GM21576 (cell line): ENCODE results near the gene UBE4B.
"Not testable (repeated sequence)": the region's sequence is repeated elsewhere in the genome, so short reads cannot be mapped to it uniquely, and the experiment has no call there.

ENCODE experiments used
- ATAC-seq: cut with Tn5 transposase; IDR thresholded peaks from one replicate; pipeline ENCODE4 v1.9.1; 2021; ENCODE audit warnings: mild to moderate bottlenecking, moderate library complexity; ENCODE audit not compliant: unreplicated experiment

UBE4B gene

GRCh38 chr1:10032590-10033358 is at the start of gene UBE4B:
Gene UBE4B (plus strand): TSS chr1:10032958. CDS start chr1:10033671, 713 bp downstream.
- peak; percentile 93 for ATAC-seq

DNA sequence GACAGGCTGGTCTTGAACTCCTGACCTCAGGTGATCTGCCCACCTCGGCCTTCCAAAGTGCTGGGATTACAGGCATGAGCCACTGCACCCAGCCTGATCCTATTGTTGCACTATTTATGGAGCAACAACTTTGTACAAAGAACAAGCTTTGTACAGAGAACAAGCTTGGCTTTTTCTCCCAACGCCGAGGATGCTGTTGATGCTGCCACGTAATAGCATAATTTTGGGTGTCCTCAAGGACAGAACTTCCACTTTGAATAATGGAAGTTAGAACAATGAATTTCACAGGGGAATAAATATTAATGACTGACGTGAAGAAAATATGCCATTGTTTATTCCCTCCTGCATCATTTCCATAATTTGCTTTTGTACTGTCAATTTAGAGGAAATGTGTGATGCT is 48.5 kb upstream of the UBE4B start:
- ATAC-seq, result no peak

- no peak for ATAC-seq
Measured at GRCh38 chr1:9985001-9985400, 47.8 kb upstream of the UBE4B start.

DNA sequence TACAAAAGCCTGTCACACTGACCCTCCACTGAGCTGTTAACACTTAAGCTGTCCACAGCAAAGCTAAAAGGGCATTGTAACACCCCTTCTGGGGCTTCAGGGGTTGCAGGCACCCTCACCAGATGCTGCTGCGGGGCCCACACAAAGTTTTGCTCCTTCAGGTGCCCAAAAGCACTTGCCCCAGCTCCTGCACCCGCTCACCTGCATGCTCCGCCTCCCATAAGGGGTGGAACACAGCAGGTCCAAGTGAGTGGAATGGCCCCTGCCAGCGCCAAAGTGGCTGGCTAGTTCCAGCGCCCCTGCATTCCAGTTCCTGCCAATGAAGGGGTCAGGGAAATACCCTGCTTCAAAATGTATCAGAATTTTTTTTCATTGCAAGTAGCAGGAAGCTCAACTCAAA is 43.0 kb upstream of the UBE4B start:
- no peak for ATAC-seq

DNA sequence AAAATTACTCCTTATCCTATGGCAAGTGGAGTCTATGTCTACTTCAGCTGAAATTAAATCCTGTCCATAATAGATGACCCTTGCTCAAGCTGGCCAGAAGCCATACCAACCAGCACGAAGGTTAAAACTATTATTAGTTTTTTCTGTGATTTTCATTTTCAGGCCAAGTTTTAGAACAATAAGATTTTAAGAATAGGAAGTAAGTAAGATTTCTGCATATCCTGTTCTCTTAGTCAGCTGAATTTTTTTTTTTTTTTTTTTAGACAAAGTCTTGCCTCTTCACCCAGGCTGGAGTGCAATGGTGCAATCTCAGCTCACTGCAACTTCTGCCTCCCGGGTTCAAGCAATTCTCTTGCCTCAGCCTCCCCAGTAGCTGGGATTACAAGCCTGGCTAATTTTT is 41.8 kb upstream of the UBE4B start:
- no peak for ATAC-seq

- no peak for ATAC-seq
Measured at GRCh38 chr1:9992910-9993309, 39.8 kb upstream of the UBE4B start.

DNA sequence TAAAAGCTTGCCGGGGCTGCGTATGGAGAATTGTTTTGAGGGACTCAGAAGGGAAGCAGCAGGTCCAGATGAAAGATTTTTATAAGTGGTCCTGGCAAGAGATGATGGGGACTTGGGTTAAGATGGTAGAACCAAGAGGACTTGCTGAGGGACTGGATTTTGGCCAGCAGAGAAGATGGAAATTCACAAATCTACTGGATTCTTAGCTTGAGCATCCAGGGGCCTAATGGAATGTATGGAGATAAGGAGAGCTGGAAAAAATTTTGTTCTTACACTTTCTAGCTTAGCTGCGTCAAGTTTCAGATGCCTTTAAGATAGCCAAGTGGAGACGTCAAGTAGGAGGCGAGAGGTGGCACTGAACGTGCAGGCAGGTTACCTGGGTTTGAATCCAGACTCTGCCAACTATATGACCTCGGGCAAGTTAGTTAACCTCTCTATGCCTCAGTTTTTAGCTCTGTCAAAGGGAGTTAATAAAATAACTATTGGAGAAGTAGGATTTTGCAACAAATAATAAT is 39.1 kb upstream of the UBE4B start:
- no peak for ATAC-seq

- ATAC-seq, result no peak
Measured at GRCh38 chr1:9996624-9997582, 35.9 kb upstream of the UBE4B start, which contains the start of gene RBP7. Gene RBP7 (plus strand): TSS chr1:9997228. CDS start chr1:9997259, 31 bp downstream.

GRCh38 chr1:10001016-10001665 is 31.6 kb upstream of the UBE4B start:
- no peak for ATAC-seq

DNA sequence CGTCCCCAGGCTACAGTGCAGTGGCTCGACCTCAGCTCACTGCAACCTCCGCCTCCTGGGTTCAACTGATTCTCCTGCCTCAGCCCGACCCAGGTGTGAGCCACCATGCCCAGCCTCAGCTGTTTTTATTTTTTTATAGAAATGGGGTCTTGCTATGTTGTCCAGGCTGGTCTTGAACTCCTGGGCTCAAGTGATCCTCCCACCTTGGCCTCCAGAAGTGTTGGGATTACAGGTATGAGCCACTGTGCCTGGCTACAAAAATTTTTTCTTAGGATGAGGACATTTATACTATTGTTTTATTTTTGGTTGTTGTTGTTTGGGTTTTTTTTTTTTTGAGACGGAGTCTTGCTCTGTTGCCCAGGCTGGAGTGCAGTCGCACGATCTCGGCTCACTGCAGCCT is 27.5 kb upstream of the UBE4B start:
- not testable (repeated sequence) for ATAC-seq

DNA sequence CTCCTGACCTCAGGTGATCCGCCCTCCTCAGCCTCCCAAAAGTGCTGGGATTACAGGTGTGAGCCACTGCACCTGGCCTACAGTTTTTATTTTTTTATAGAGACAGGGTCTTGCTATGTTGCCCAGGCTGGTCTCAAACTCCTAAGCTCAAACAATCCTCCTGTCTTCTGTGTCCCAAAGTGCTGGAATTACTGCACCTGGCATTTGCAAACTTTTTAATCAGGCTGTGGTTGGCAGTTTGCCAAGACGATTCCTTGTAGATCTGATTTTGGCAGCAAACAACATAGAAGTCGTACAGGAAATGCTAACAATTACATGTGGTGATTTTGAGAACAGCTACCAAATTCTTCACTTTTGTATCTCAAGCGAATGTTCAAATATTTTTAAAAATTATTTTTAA is 25.6 kb upstream of the UBE4B start:
- ATAC-seq, result no peak

GRCh38 chr1:10014016-10014415 is 18.7 kb upstream of the UBE4B start:
- no peak for ATAC-seq

GRCh38 chr1:10019561-10019960 is 13.2 kb upstream of the UBE4B start:
- no peak for ATAC-seq

GRCh38 chr1:10020086-10020485 is 12.7 kb upstream of the UBE4B start:
- ATAC-seq, result no peak

DNA sequence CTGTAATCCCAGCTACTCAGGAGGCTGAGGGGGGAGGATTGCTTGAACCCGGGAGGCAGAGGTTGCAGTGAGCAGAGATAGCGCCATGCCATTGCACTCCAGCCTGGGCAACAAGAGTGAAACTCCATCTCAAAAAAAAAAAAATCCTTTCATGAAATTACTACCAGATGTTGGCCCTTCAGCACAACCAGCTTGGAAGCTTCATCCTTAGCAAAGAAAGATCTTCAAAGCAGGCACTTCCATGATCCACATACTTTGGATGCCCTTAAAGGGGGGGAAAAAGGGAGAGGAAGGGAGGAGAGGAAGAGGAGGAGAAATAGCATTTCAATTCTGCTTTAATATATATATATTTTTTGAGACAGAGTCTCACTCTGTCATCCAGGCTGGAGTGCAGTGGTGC is 12.1 kb upstream of the UBE4B start:
- ATAC-seq, result not testable (repeated sequence)

GRCh38 chr1:10021992-10022391 is 10.8 kb upstream of the UBE4B start:
- ATAC-seq, result not testable (repeated sequence)

DNA sequence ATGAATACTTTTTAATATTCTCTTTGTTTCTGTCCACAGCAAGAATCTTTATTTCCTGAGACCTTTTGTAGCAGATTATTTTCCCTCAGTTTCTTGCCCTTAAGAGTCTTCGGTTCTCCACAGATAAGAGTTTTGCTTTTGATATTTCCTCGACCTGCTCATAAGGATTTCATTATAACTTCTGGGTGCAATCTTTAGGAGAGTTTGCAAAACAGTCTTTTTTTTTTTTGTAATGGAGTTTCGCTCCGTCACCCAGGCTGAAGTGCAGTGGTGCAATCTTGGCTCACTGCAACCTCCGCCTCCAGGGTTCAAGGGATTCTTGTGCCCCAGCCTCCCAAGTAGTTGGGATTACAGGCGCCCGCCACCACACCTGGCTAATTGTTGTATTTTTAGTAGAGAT is 10.1 kb upstream of the UBE4B start:
- no peak for ATAC-seq

GRCh38 chr1:10025354-10025753 is 7.4 kb upstream of the UBE4B start:
- ATAC-seq, result no peak

DNA sequence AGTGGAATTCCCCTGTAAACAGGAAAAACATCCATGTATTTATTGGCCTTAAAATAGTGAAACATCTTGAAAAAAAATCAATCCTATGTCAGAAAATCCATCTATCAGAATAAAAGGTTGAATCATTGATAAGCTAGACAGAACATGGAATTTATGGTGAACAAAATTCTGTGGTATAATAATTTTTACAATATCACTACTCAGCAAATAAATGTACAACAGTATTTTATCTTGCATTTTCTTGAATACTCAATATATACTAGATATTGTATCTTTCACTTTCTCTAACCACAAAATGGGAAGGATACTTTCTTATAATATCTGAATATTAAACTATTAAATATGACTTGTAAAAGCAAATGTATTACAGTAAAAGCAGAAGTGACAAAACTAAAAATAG is 5.7 kb upstream of the UBE4B start:
- no peak for ATAC-seq

DNA sequence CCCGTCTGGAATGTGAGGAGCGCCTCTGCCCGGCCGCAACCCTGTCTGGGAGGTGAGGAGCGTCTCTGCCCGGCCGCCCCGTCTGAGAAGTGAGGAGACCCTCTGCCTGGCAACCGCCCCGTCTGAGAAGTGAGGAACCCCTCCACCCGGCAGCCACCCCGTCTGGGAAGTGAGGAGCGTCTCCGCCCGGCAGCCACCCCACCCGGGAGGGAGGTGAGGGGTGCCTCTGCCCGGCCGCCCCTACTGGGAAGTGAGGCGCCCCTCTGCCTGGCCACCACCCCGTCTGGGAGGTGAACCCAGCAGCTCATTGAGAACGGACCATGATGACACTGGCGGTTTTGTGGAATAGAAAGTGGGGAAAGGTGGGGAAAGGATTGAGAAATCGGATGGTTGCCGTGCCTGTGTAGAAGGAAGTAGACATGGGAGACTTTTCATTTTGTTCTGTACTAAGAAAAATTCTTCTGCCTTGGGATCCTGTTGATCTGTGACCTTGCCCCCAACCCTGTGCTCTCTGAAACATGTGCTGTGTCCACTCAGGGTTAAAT is 3.7 kb upstream of the UBE4B start:
- not testable (repeated sequence) for ATAC-seq

GRCh38 chr1:10031461-10031860 is 1.3 kb upstream of the UBE4B start:
- ATAC-seq, result no peak
